ENCODE results near the gene KANSL1.
"Not testable (repeated sequence)": the region's sequence is repeated elsewhere in the genome, so short reads cannot be mapped to it uniquely, and the experiment has no call there.

Gene KANSL1

GRCh38 chr17:46023366-46023765 is 169.9 kb downstream of the KANSL1 start:
- DNase-seq (ENCODE audit: low read depth) = not testable (repeated sequence)

- no peak for DNase-seq (ENCODE audit: low read depth)
Observed at GRCh38 chr17:46020998-46021397, 172.2 kb downstream of the KANSL1 start.

GRCh38 chr17:46020023-46020761 is 173.0 kb downstream of the KANSL1 start:
- DNase-seq (ENCODE audit: low read depth) = peak; percentile 14

- not testable (repeated sequence) for DNase-seq (ENCODE audit: low read depth)
Observed at GRCh38 chr17:46019408-46019925, 173.8 kb downstream of the KANSL1 start.

- no peak for DNase-seq (ENCODE audit: low read depth)
Observed at GRCh38 chr17:46013502-46014165, 179.6 kb downstream of the KANSL1 start.

- DNase-seq (ENCODE audit: low read depth) = no peak
Observed at GRCh38 chr17:46013127-46013501, 180.1 kb downstream of the KANSL1 start.

GRCh38 chr17:46012506-46013079 is 180.6 kb downstream of the KANSL1 start:
- DNase-seq (ENCODE audit: low read depth) = no peak

GRCh38 chr17:46011711-46012505 is 181.3 kb downstream of the KANSL1 start:
- no peak for DNase-seq (ENCODE audit: low read depth)

GRCh38 chr17:46010597-46011186 is 182.5 kb downstream of the KANSL1 start:
- DNase-seq (ENCODE audit: low read depth) = no peak

GRCh38 chr17:46009681-46010596 is 183.3 kb downstream of the KANSL1 start:
- no peak for DNase-seq (ENCODE audit: low read depth)

GRCh38 chr17:46008591-46008990 is 184.6 kb downstream of the KANSL1 start:
- DNase-seq (ENCODE audit: low read depth) = no peak

GRCh38 chr17:46007461-46007965 is 185.7 kb downstream of the KANSL1 start:
- DNase-seq (ENCODE audit: low read depth) = no peak

GRCh38 chr17:46006082-46006481 is 187.1 kb downstream of the KANSL1 start:
- not testable (repeated sequence) for DNase-seq (ENCODE audit: low read depth)

GRCh38 chr17:46003907-46004748 is 189.1 kb downstream of the KANSL1 start:
- no peak for DNase-seq (ENCODE audit: low read depth)

- no peak for DNase-seq (ENCODE audit: low read depth)
Observed at GRCh38 chr17:46002973-46003316, 190.3 kb downstream of the KANSL1 start.

GRCh38 chr17:46002311-46002972 is 190.8 kb downstream of the KANSL1 start:
- DNase-seq (ENCODE audit: low read depth) = peak; percentile 59

GRCh38 chr17:46001390-46002310 is 191.6 kb downstream of the KANSL1 start:
- DNase-seq (ENCODE audit: low read depth) = no peak

GRCh38 chr17:46000757-46001156 is 192.5 kb downstream of the KANSL1 start:
- DNase-seq (ENCODE audit: low read depth) = no peak
